CD4-positive, alpha-beta T cell treated with Interleukin-10 for 1 hour (primary cell): ENCODE results near the gene ZNF580.
A peak's percentile ranks its signal among the peaks of the same experiment; 100 is the strongest.

ENCODE experiments used
- DNase-seq: peaks from one replicate; pipeline ENCODE4 v3.0.0-alpha.2; 2020

The ZNF580 gene

DNA sequence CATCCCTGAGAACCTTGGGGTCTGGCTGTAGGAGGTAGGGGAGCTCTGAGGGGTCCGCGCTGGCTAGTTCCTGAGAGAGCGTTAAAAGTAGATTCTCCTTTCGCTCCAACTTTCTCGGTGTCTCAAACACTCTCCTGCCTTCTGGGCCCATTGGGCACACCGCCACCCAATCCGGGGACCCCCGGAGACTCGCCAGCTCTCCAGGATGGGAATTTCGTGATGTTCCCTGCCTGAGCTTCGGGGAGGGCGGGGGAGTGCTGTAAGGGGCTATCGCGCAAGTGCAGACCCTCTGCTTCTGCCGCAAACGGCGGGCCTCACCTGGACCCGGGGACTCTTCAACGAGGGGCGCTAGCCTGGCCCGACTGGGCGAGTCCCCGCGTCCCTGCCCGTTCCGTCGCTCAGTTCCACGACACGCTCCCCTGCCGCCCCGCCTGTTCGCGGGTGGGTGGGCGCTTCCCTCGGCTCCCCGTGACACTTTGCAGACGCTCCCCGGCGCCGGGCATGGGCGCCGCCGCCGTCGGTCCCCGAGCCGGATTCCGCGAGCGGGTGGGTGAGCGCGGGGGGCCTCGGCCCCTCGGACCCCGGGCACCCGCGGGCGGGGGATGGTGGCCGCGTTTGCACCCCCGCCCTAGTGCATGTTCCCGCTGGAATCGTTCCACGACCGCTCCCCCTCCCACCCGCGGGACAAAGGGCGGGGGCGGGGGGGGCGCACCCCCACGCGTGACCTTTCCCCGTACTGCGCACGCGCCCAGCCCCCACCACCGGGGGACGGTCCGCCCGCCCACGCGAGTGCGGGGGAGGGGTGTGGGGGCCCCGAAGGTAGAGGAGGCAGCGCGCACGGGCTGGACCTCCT lies 7.2 kb downstream of the ZNF580 start, which contains the start of gene CCDC106:
Gene CCDC106 (plus strand): TSS at position 481 of the 853 bp plus-strand sequence. CDS start 835 bp downstream, outside the sequence.
- peak; percentile 47 for DNase-seq

DNA sequence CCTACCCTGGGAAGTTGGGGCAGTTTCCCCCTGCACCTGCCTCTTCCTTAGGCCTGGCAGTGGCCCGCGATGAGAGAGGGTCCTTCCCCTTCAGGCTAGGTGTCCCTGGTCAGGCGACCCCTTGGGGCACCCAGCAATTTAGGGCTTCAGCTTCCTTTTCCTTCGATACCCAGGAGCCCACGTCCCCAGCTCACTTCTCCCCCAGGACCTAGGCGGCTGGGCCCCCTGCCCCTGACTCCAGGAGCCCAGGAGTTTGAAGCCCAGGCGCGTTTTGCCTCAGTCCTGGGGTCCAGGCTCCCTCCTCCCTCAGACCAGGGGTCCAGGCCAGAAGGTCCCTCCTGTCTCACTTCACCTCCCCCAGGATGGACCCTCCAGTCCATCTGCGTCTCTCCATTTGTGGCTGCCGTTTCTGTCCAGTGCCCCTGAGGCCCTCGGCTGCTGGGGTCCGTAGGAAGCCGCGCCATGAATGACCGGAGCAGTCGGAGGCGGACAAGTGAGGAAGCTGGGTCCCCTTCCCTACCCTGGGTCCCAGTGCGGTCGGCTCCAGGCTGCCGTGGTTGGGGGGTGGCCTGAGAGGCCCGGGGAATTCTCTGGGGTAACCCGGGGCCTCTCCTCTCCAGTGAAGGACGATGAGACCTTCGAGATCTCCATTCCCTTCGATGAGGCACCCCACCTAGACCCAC lies 7.9 kb downstream of the ZNF580 start:
- DNase-seq, result no peak

DNA sequence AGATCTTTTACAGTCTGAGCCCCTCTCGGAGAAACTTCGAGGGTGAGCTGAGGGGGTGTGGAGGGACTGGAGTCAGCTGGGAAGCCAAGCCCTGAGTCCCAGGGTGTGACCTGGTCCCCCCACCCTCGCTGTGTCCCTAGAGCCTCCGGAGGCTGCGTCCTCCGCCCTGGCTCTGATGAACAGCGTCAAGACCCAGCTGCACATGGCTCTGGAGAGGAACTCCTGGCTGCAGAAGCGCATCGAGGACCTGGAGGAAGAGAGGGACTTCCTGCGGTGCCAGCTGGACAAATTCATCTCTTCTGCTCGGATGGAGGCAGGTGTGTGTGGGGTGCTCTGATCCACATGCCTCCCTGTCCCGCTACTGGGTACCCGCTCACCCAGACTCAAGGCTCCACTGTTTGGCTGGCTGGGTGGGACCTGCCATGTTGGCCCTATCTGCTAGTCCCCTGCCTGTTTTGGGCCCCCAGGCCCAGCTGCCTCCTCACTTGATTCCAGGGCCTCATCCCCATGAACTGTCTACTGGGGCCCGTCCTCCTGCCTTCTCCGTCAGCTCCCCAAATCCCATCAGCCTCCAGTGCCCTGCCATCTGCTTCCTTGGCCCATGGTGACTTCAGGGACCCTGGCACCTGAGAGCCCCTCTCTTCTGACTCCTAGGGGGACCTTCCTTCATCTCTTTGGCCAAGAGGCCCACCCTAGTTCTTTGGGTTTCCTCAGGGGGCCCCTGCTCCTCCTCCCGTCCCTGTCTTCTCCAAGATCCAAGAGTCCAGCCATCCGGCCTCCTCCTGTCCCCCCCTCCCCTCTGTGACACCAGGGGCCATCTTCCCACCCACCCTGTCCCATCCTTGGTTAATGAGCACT lies 8.7 kb downstream of the ZNF580 start:
- DNase-seq, result no peak

DNA sequence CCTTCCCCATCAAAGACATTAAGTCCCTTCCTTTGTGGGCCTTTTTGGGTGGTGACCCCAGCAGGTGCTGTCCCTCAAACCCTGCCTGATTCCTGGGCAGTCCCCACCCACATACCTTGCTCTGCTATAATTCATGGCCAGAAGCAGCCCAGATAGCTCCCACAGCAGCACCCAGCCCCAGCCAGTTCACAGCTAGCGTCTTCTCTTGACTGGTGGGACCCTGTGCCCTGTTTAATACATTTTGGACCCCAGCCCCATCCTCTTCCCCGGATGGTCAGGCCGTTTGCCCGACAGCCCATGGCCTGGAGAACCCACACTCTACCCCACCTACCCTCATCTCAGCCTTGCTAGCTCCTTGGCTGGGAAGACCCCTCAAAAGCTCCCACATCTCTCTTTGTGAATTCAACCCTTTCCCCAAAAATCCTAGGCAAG lies 9.3 kb downstream of the ZNF580 start:
- no peak for DNase-seq

DNA sequence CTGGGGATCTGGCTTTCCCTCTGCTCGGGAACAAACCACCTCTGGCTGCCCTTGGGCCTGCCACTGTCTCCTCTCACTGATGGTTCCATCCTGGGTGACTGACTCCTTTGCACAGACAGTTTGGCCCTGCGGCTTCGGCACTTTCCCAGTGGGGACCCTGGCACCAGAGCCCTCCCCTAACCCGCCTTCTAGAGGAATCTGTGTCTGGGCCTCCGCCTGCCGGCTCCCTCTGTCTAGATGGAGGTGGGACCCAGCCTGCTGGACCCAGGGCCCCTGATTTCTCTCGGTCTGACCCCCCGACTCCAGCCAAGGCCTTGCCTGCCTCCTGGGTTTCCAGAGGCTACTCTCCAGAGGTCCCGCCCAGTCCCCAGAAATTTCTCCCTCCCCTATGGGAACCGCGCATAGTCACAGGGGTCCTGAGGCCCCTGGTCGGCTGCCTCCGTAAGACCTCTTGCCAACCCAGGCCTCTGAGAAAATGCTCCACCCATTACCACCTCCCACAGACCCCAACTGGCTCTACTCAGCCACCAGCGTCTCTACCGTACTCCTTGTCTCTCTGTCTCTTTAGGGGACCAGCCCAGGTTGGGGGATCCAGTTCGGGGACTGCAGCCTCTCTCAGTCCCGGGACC lies 9.9 kb downstream of the ZNF580 start:
- DNase-seq, result no peak

DNA sequence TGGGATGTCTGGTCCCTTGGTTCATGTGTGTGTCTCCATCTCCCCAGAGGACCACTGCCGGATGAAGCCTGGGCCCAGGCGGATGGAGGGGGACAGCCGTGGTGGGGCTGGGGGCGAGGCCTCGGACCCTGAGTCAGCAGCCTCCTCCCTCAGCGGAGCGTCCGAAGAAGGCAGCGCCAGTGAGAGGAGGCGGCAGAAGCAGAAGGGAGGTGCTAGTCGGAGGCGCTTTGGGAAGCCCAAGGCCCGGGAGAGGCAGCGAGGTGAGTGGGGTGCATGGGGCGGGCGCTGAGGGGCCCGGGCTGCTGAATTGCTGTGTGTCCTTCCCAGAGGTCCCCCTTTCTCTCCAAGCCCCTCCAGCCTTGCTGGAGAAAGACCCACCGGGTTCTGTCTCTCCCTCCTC lies 10.4 kb downstream of the ZNF580 start:
- DNase-seq, result no peak

DNA sequence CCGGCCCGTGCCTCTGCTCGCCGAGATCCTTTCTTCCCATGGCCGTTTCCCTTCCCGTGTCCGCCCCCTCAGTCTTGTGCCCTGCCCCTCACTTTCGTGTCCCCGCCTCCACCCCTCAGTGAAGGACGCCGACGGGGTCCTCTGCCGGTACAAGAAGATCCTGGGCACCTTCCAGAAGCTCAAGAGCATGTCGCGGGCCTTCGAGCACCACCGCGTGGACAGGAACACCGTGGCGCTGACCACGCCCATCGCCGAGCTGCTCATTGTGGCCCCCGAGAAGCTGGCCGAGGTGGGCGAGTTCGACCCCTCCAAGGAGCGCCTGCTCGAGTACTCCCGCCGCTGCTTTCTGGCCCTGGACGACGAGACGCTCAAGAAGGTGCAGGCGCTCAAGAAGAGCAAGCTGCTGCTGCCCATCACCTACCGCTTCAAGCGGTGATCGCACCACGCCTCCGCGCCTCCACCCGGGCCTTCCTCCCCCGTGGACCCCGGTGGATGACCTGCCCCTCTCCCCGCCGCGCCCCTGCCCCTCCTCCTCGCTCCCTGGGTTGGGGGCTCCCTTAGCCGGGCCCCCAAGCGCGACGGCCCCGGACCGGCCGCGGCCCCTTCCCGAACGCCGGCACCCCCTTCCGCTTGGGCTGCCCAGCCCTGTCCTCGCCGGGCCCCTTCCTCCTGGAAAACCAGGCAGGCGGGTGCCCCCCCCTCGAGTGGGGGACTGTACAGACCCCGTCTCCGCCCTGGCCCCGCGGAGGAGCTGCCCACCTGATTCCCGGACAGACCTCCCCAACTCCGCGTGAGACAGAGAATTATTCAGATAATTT lies 11.7 kb downstream of the ZNF580 start:
- DNase-seq, result no peak

DNA sequence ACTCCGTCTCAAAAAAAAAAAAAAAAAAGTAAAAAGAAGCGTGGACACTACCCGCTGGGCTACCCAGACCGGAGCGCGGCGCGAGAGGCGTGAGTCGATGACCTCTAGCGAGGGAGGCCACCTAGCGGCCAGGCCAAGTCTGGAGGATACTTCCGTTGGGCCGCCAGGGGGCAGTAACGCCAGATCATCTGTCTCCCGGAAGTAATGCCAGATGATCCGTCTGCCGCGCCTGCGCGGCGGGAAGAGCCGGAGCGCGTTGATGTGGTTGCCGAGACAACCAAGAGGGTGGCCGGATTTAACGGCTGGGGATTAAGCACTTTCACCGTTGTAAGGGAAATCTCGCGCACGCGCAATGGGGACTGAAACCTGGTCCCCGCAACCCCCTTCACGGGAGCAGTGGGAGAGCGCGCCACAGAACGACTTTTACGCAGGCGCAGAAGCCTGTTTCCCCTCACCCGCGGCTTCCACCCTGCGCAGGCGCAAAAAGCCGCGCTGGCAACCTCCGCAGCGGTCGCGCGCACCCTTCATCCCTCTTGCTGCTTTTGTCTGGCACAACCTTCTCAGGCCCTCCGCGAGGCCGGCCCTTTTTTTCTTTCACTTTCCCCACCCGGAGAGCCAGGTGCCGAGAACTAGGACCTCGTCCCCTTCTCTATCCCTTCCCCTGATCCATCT lies 13.0 kb downstream of the ZNF580 start:
- DNase-seq, result peak; percentile 99

DNA sequence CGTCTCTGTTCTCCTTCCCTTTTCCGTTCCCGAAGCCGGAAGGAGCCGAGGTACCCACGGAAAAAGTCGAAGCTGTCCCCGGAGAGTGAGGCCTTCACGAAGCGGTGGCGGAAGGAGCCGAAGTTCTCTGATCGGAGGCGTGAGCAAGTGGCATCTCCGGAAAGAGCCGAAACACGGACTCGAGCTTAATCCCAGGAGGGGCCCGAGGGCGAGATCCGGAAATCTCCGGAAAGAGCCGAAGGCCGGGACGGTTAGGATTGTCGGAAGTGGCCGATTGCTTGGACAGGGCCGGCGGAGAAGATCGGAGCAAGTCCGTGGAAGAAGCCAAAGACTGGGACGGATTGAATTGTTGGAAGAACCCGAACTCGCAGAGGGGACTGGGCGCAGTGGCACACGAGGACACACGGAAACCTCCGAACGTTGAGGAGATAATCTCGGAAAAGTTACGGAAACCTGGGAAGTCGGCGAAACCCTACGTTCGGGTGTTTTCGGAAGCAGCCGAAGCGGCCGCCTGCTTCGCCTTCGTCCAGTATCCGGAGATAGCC lies 13.6 kb downstream of the ZNF580 start:
- peak; percentile 100 for DNase-seq

DNA sequence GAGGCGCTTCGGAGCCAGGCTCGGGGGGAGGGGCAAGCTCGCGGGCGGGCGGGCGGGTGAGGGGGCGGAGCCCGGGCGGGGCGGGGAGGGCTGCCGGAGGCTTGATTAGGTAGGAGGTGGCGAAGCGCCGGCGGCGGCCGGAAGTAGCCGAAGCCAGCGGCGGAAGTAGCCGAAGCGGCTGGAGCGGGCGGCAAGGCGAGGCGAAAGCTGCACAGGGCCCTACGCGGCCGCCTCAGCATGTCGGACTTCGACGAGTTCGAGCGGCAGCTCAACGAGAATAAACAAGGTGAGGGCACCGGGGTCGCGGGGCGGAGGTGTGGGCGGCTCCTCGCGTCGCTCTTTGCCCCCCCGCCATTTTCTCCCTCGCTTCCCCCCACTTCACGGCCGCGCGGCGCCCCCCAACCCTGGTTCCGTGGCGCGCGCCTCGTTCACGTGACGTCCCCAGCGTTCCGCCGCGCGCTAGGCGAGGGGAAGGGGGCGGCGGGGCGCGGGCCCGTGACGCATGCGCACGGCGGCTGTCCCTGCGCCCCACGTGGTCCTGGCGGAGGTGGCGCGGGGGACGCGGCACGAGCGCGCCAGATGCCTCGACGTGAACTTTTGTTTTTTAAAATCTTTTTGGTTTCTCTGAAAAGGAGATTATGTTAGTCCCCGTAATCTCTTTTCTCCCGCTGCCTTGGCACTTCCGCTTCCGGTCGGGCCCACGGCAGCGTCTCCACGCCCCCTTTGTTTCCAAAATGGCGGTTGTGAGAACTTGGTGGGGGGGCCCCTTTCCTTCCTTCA lies 14.3 kb downstream of the ZNF580 start, which contains the start of gene U2AF2:
Gene U2AF2 (plus strand): TSS at position 168 of the 780 bp plus-strand sequence. CDS start 70 bp downstream, at position 238.
- DNase-seq, result peak; percentile 97

DNA sequence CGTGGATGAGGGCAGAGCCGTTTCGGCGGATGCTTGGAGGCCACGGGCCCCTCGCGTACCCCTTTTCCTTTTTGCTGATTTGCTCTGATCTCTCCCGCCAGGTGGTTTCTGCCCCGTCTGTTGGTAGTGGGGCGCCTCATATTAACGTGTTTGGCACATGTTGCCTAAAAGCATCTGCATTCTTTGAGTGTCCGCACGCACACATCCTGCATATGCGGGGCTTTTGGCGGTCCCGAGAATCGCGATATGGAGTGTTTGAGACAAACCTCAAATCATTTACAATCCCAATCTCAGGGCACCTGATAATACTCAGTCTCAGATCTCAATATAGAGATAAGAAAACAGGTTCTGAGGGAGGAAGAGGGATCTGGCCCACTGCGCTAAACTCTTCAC lies 14.8 kb downstream of the ZNF580 start:
- DNase-seq, result no peak

DNA sequence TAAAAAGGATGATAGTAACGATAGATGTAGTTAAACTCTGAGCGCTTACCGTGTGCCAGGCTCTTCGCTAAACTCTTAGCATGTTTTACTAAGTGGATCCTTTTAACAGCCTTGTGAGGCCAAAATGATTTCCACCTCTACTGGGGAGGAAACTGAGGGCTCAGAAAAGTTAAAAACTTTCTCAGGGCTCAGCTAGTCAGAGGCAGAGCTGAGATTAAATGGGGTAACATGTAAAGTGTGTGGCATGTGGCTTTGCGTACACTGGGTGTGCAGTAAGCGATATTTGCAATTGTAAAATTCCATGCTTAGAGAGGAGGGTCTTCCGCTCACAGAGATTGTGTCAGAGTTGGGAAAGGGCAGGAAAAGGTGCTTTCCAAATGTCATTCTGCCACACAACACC lies 15.8 kb downstream of the ZNF580 start:
- DNase-seq, result no peak

DNA sequence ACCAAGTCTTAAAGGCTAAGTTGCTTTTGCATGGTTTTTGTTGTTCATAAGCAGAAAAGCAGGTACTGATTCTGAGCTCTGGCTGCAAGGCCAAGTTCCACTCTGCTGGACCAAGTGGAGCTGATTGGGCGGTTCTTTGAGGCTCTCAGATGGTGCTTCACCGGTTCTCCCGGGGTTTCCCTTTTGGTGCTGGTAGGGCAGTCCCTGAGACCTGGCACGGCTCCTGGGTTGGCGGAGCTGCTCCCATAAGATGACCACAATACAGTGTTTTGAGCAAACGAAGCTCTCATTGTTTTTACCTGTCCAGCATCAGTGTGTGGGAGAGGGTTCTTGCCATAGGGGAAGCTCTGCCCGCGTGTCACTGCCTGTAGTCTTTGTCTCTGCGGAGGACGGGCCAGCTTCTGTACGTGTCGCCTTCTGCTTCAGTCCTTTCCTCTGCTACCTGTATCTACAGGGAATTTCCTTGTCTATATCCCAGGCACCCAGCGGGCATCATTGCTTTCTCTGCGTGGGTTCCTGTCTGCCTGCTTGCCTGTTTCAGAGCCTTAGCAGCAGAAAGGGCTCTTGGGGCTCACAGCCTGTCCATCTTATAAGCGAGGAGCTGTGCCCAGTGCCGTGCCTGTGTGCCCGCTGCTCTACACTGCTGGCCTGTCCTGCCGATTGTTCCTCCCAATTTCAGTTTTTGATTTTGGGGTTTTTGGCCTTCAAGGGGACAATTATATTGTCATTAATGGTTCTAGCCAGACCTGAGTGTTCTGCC lies 16.4 kb downstream of the ZNF580 start:
- peak; percentile 26 for DNase-seq

DNA sequence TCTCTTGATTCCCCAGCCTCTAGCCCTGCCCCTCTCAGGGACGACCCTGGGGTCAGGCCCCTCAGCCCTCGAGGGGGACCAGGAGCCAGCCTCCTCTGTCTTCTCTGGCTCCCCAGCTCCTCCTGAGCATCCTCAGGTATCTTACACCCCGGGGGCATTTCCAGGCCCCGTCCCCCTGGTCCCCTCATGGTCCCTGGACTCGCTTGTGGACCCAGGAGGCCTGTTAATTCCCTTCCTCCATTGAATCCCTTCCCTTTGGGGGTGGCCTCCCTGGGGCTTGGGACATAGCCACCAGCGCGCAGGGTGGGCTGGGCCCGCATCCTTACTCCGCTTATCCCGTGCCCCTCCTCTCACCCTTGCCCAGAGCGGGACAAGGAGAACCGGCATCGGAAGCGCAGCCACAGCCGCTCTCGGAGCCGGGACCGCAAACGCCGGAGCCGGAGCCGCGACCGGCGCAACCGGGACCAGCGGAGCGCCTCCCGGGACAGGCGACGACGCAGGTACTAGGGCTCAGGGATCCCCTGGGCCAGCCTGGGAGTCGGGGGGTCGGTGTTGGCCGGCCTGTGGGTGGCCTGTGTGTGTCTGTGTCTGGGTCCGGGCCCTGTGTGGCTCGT lies 18.2 kb downstream of the ZNF580 start:
- DNase-seq, result no peak

DNA sequence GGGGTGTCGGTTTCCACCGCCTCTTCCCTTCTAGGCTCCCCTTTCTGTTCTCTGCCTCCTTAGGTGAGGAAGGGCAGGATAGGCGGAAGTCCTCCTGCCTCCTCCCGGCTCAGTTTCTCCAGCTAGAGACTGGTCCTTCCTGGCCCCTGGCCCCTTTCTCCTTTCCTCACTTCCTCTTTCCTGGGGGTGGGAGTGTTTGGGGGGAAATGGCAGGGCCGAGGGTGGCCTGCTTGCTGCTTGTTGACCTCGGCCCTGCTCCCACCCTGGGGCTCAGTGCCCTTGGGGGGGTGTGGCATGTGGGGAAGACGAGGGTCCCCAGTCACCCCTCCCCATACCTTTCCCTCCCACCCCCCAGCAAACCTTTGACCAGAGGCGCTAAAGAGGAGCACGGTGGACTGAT lies 19.0 kb downstream of the ZNF580 start:
- no peak for DNase-seq

DNA sequence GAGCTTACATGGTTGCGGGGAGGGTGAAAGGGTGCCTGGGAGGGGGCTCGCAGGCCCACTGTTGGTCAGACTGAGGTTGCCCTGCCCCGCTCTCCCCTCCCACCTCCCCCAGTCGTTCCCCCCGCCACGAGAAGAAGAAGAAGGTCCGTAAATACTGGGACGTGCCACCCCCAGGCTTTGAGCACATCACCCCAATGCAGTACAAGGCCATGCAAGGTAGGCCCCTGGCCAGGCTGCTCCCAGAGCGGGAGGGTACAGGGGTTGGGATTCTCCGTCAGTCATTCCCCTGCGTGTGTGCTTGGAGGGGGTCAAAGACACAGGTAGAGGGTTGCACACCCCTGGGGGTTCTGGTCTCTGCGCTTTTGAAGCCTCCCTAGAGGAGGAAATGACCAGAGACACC lies 19.6 kb downstream of the ZNF580 start:
- DNase-seq, result no peak

DNA sequence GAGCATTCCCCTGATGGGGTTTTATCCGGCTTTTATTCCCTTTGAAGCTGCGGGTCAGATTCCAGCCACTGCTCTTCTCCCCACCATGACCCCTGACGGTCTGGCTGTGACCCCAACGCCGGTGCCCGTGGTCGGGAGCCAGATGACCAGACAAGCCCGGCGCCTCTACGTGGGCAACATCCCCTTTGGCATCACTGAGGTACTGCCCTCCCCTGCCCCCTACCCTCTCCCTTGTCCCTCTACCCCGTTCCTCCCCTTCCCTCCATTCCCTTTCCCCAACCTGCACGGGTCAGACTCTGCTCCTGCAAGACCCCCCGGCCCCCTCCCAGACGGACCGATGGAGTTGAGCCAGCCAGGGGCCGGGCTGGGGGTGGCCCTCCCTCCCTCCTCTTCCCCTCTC lies 20.2 kb downstream of the ZNF580 start:
- no peak for DNase-seq

DNA sequence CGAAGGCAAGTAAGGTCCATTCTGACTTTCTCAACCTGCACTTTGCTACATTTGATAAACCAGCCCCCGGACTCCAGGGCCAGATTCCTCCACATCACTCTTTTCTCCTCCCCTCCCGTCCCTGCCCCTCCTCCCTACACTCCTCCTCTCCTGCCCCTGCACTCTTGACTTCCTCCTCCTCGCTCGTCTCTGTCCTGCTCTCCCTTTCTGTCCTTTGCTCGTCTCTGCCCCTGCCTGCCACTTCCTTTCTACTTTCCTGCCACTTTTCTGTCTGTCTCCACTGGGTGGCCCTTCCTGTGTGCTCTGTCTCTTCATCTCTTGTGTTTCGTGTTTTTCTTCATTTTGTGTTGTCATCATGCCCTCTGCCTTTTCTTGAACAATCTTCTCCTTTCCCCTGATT lies 21.0 kb downstream of the ZNF580 start:
- no peak for DNase-seq
